HepG2 (cell line): Measurements from ENCODE around the gene STAT5A.

Experiments used
- ATF7 ChIP-seq, 2 experiments: fragments of 450-650 bp in 1 of 2; sonication (generic) in 1 of 2; formaldehyde crosslinking in 1 of 2; IDR thresholded peaks; 2 replicates each; pipeline versions ENCODE4 v1.4.0 to v1.6.1; 2016 to 2020; ENCODE audit warnings: antibody characterized with exemption in 1 of 2, mild to moderate bottlenecking in 1 of 2, missing genetic modification reagents in 1 of 2
- CTCF ChIP-seq: sonication (generic); formaldehyde crosslinking; IDR thresholded peaks from 2 replicates; pipeline ENCODE4 v1.5.0; 2020; ENCODE audit warnings: mild to moderate bottlenecking, missing genetic modification reagents, moderate library complexity
- HNRNPLL ChIP-seq: fragments of 200-400 bp; formaldehyde crosslinking; IDR thresholded peaks from 2 replicates; pipeline ENCODE4 v1.6.1; 2017; ENCODE audit warnings: mild to moderate bottlenecking, low read depth, low read length; ENCODE audit not compliant: poor library complexity, severe bottlenecking
- HOMEZ ChIP-seq: IDR thresholded peaks from 2 replicates; pipeline ENCODE4 v1.6.1; 2016; ENCODE audit warnings: low read depth
- NCOR1 ChIP-seq: fragments of 200-600 bp; sonication (generic); IDR thresholded peaks from 2 replicates; pipeline ENCODE4 v1.7.0; 2017; ENCODE audit warnings: antibody characterized with exemption, low read length, borderline replicate concordance
- NR2F6 ChIP-seq, 2 experiments: IDR thresholded peaks; 2 replicates each; pipeline ENCODE4 v1.6.1; 2016; ENCODE audit warnings: antibody characterized with exemption in 1 of 2, mild to moderate bottlenecking in 1 of 2
- PRDM10 ChIP-seq: sonication (generic); formaldehyde crosslinking; IDR thresholded peaks from 2 replicates; pipeline ENCODE4 v1.4.0; 2020; ENCODE audit warnings: low read depth, missing genetic modification reagents
- SETDB1 ChIP-seq: sonication (generic); formaldehyde crosslinking; IDR thresholded peaks from 2 replicates; pipeline ENCODE4 v1.5.1; 2020; ENCODE audit warnings: missing genetic modification reagents, mild to moderate bottlenecking, borderline replicate concordance
- ZHX1 ChIP-seq: sonication (generic); formaldehyde crosslinking; IDR thresholded peaks from 2 replicates; pipeline ENCODE4 v1.8.1; 2022; ENCODE audit warnings: low read depth, mild to moderate bottlenecking, missing genetic modification reagents

GRCh38 chr17:42270170-42270535 is 18.1 kb upstream of the STAT5A start:
- TF ChIP-seq NR2F6 (IDR thresholded peaks at IDR 0.05) = no peak
- TF ChIP-seq NR2F6 (CRISPR knock-in tag; IDR thresholded peaks at IDR 0.05) = no peak
- TF ChIP-seq ZHX1 = no peak
- TF ChIP-seq CTCF (CRISPR knock-in tag) = no peak
- no peak for TF ChIP-seq HNRNPLL
- no peak for TF ChIP-seq PRDM10 (CRISPR knock-in tag)
- TF ChIP-seq ATF7 (IDR thresholded peaks at IDR 0.05) = no peak
- TF ChIP-seq ATF7 (CRISPR knock-in tag; IDR thresholded peaks at IDR 0.05) = no peak
- no peak for TF ChIP-seq HOMEZ (CRISPR knock-in tag)
- no peak for TF ChIP-seq SETDB1 (CRISPR knock-in tag)
- TF ChIP-seq NCOR1 = no peak
